ENCODE results near the gene CLEC7A. TPM values are rescaled to one million over a fixed set of nuclear protein-coding genes. Genes with fewer than 3 reads are reported as not detected.

The CLEC7A gene
- total and polyA plus RNA-seq, 9 of the 15 experiments (the other 6 are each of a cell fraction or from before 2014, with no cell fraction given): 0.16 TPM; not detected in 8

GRCh38 chr12:10113920-10114319 is 16.1 kb downstream of the CLEC7A start:
- WGBS (ENCODE audit: insufficient coverage, low coverage, missing lambda C conversion rate): 0% methylated on average over 1 of the region's 1 CpG
- CTCF ChIA-PET (ENCODE audit: low intra/inter-chr PET ratio): no interaction called here
- POLR2A ChIA-PET: no interaction called here

More at GRCh38 chr12:10113920-10114319, 16.1 kb downstream of the CLEC7A start:
- H2AFZ ChIP-seq (ENCODE audit: low read depth, low read length): no peak overlapping the region
- H4K20me1 ChIP-seq (replicated peaks; ENCODE audit: control insufficient read depth, insufficient read depth, low read length): no peaks in the 10 kb centered on the region
- H3K4me1 ChIP-seq (replicated peaks in 1 of 2; ENCODE audit: control insufficient read depth in 2 of 2, insufficient read depth in 2 of 2, low read length in 2 of 2): peaks cover 0 to 5% of the 10 kb centered on the region in 2 experiments; a peak in 2 of 5 replicates
- no peak for DNase-seq (ENCODE audit: extremely low read depth in 1 of 4, low spot score in 3 of 4)
- BruUV-seq (replicated peaks): no TSS peak
- TF ChIP-seq TCFL5 (CRISPR knock-in tag; conservative IDR thresholded peaks at IDR 0.05) (no peak), TAF1 (IDR thresholded peaks at IDR 0.05; ENCODE audit: control insufficient read depth, extremely low read depth, insufficient read depth, low read length, severe bottlenecking) (no peak), ZNF318 (IDR thresholded peaks at IDR 0.05; ENCODE audit: borderline replicate concordance in 1 of 2, low read depth in 1 of 2) (no peak), SRSF9 (IDR thresholded peaks at IDR 0.05; ENCODE audit: borderline replicate concordance, low read depth, low read length) (no peak), ZNF764 (CRISPR knock-in tag; IDR thresholded peaks at IDR 0.05; ENCODE audit: low read depth) (no peak), PTRF (tag; IDR thresholded peaks at IDR 0.05) (no peak)
- H3K9ac ChIP-seq (ENCODE audit: insufficient read depth in 1 of 2, low read depth in 2 of 2, low read length in 2 of 2): no peak overlapping the region
- H3K4me2 ChIP-seq (ENCODE audit: insufficient read depth, low read length): no peak overlapping the region
- ATAC-seq: no peak
- no peaks in the 10 kb centered on the region for H3K9me1 ChIP-seq (ENCODE audit: control insufficient read depth, insufficient read depth, low read length)
- H3K79me2 ChIP-seq (ENCODE audit: control insufficient read depth, insufficient read depth, low read length): no peaks in the 10 kb centered on the region
- intact Hi-C loops (cut with micrococcal nuclease): no loop called here
- H3K36me3 ChIP-seq (ENCODE audit: control insufficient read depth, insufficient read depth, low read length): no peaks in the 10 kb centered on the region
- no peaks in the 10 kb centered on the region; a peak in 2 of 5 replicates for H3K27me3 ChIP-seq (ENCODE audit: control insufficient read depth in 2 of 2, insufficient read depth in 2 of 2, low read length in 2 of 2)
- H3K4me3 ChIP-seq: no peak overlapping the region
- FAIRE-seq: no peak
- no peaks in the 10 kb centered on the region for H3K9me3 ChIP-seq (replicated peaks; ENCODE audit: control insufficient read depth, insufficient read depth, low read depth, low read length)
- H3K27ac ChIP-seq (ENCODE audit: extremely low read depth, low read depth, low read length): no peak overlapping the region
- in situ Hi-C loops (cut with MboI): no loop called here

Measured in K562 (cell line).